Measurements from ENCODE around the gene SCFD2. TPM values are rescaled to one million over a fixed set of nuclear protein-coding genes. Genes with fewer than 3 reads are reported as not detected.

SCFD2 gene
- total and polyA plus RNA-seq, 2 experiments from 2014 or later, result 13.2 to 15.9 TPM

GRCh38 chr4:52964011-52964410 is 401.9 kb downstream of the SCFD2 start:
- H3K4me1 ChIP-seq (ENCODE audit: low read depth), result no peaks in the 10 kb centered on the region
- H3K27ac ChIP-seq, result no peak overlapping the region
- no peak for DNase-seq (ENCODE audit: low read depth in 1 of 2, low spot score in 1 of 2)
- no peaks in the 10 kb centered on the region for H3K36me3 ChIP-seq
- no peaks in the 10 kb centered on the region for H3K27me3 ChIP-seq
- H3K9me3 ChIP-seq (ENCODE audit: low read depth), result no peaks in the 10 kb centered on the region
- no peak overlapping the region for H3K4me3 ChIP-seq
- TF ChIP-seq, protein P1, sequence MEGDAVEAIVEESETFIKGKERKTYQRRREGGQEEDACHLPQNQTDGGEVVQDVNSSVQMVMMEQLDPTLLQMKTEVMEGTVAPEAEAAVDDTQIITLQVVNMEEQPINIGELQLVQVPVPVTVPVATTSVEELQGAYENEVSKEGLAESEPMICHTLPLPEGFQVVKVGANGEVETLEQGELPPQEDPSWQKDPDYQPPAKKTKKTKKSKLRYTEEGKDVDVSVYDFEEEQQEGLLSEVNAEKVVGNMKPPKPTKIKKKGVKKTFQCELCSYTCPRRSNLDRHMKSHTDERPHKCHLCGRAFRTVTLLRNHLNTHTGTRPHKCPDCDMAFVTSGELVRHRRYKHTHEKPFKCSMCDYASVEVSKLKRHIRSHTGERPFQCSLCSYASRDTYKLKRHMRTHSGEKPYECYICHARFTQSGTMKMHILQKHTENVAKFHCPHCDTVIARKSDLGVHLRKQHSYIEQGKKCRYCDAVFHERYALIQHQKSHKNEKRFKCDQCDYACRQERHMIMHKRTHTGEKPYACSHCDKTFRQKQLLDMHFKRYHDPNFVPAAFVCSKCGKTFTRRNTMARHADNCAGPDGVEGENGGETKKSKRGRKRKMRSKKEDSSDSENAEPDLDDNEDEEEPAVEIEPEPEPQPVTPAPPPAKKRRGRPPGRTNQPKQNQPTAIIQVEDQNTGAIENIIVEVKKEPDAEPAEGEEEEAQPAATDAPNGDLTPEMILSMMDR (IDR thresholded peaks at IDR 0.05; ENCODE audit: low read depth, low read length), result no peak

DNA sequence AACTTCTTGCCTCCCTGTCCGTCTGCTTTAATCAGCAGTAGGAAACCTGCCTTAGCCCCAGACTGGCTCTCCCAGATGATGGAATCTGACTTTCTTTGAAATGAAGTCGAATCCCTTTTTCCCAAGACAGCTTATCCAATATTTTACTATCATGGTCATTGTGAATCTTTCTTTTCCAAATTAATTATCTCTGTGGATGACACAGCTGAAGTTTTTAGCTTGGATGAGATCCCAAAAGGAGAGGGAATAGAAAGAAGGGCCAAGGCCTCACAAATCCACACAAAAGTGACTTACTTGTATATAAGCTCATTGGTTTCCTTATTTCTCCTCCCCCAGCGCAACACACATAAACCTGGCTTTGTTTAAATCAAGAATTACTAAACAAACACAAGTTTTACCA is 403.1 kb downstream of the SCFD2 start:
- no peaks in the 10 kb centered on the region for H3K36me3 ChIP-seq
- H3K4me3 ChIP-seq, result no peak overlapping the region
- H3K27ac ChIP-seq, result no peak overlapping the region
- peaks cover 4% of the 10 kb centered on the region for H3K4me1 ChIP-seq (ENCODE audit: low read depth)
- H3K9me3 ChIP-seq (ENCODE audit: low read depth), result no peaks in the 10 kb centered on the region
- TF ChIP-seq, protein P1 (IDR thresholded peaks at IDR 0.05; ENCODE audit: low read depth, low read length), result no peak
- DNase-seq (ENCODE audit: low read depth in 1 of 2, low spot score in 1 of 2), result no peak
- no peaks in the 10 kb centered on the region for H3K27me3 ChIP-seq

DNA sequence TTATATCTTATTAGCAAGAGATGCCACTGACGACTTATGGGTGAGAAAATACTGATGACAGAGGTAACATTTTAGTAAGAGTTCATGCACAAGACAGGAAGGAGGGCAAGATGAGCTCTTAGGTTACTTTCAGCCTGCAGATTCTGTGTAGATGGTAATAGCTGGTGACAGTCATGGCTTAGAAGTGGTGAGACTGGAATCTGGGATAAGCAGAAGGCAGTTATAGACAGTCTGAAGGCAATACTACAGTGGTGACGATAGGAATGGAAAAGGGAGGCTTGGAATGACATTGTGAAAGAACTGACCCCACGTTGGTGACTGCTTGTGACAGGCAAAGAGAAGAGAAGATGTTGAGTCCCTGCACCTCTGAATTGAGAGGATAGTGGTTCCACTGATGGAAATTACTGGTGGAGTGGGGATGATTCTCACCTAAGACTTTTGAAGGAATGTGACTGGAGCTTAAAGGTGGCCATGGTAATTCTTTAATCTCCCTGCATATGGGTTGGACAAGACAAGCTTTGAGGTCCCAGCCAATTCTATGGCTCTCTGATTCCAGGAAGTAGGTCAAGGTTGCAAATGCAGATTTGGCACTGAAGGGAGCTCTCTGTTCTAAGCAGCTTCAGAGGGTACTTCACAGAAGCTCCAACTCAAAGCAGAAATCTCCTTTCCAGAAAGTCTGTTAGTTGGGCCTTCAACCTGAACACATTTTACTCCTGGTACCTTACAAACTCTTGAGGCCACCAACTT is 404.0 kb downstream of the SCFD2 start:
- DNase-seq (ENCODE audit: low read depth in 1 of 2, low spot score in 1 of 2), result no peak
- no peaks in the 10 kb centered on the region for H3K9me3 ChIP-seq (ENCODE audit: low read depth)
- no peak overlapping the region for H3K4me3 ChIP-seq
- TF ChIP-seq, protein P1 (IDR thresholded peaks at IDR 0.05; ENCODE audit: low read depth, low read length), result no peak
- H3K27ac ChIP-seq, result no peak overlapping the region
- H3K27me3 ChIP-seq, result no peaks in the 10 kb centered on the region
- H3K4me1 ChIP-seq (ENCODE audit: low read depth), result peaks cover 13% of the 10 kb centered on the region
- no peaks in the 10 kb centered on the region for H3K36me3 ChIP-seq

DNA sequence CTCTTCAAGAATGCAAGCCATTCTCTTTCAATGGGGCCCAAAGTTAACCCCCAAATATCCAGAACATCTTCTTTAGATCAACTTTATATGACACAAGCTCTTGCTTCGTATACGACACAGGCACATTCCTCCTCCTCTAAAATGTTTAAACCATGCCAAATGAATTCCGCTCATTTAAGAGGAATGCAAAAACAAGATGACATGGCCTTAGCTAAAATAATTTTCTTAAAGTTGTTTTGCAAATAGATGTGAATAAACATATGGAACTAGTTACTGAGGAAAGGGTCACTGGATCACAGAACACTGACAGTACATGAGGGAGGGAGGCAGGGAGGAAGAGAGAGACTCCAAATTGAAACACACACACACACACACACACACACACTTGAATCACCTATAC is 406.3 kb downstream of the SCFD2 start:
- H3K36me3 ChIP-seq, result no peaks in the 10 kb centered on the region
- no peaks in the 10 kb centered on the region for H3K9me3 ChIP-seq (ENCODE audit: low read depth)
- peaks cover 19% of the 10 kb centered on the region for H3K4me1 ChIP-seq (ENCODE audit: low read depth)
- H3K27me3 ChIP-seq, result no peaks in the 10 kb centered on the region
- no peak overlapping the region for H3K4me3 ChIP-seq
- no peak overlapping the region for H3K27ac ChIP-seq
- TF ChIP-seq, protein P1 (IDR thresholded peaks at IDR 0.05; ENCODE audit: low read depth, low read length), result no peak
- DNase-seq (ENCODE audit: low read depth in 1 of 2, low spot score in 1 of 2), result peak in 1 of 2 donors; percentile 34

DNA sequence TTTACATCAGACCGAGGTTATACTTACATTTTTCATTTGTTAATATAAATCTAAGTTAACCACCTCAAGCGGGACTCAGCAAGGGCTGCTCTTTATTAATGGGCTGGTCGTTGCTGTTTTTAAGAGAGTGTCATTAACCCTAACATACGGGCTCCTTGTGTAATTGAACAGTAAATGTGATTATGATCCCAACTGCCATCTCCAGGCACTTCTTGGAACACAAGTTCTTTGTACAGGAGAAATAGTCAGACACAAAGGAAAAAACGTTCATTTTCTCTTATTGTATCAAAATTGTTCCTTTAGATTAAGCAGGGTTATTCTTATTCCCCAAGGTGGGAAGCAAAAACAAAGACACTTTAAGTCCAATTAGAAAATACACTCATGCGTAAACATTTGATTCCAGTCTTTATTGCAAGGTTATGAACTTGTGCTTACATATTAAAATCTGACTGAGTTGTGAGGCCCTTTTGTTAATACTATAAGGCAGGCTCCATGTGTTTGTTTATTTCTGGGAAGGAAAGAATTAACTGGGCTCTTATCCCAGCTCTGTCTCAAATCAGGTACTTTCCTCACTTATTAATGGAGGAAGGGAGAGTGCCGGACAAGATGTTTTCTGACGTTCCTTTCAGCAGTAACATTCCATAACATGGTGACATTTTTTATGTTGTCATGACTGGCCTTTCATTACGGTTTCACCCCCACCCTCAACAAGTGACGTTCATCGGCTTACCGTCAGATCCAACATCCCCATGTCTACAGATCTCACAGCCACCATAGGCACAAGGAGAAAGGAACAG is 407.8 kb downstream of the SCFD2 start:
- H3K4me1 ChIP-seq (ENCODE audit: low read depth), result peaks cover 20% of the 10 kb centered on the region
- DNase-seq (ENCODE audit: low read depth in 1 of 2, low spot score in 1 of 2), result no peak
- no peak overlapping the region for H3K4me3 ChIP-seq
- TF ChIP-seq, protein P1 (IDR thresholded peaks at IDR 0.05; ENCODE audit: low read depth, low read length), result no peak
- no peaks in the 10 kb centered on the region for H3K36me3 ChIP-seq
- H3K27me3 ChIP-seq, result no peaks in the 10 kb centered on the region
- H3K27ac ChIP-seq, result peak overlapping the region; percentile 59
- H3K9me3 ChIP-seq (ENCODE audit: low read depth), result no peaks in the 10 kb centered on the region

All from cardiac muscle cell (in vitro differentiated cells and primary cell).